GM19099 (cell line): ENCODE measurements around the gene ARNT2.

ENCODE experiments used
- POLR2A ChIP-seq: IDR thresholded peaks from 3 replicates; pipeline ENCODE4 v1.6.1; 2011; ENCODE audit warnings: low read depth; ENCODE audit not compliant: insufficient read length; ENCODE audit errors: extremely low read depth

ARNT2 gene

DNA sequence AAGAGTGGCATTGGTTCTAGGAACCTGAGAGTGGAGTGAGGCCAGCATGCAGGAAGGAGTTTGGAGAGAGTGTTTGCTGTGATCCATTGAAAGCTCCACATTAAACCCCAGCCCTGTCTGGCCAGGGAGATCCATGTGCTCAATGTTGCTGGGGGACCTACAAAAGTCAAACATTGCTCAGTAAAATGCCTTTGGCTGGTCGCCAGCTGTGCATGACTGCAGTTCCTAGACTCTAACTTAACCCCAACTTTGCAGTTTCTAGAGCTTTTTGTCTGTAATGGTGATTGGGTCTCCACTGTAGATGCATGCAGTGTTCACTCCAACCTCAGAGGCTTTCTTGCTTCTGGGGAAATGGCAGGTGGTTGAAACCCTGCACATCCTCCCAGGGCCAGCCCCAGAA, 191.2 kb downstream of the ARNT2 start:
- no peak for TF ChIP-seq POLR2A

DNA sequence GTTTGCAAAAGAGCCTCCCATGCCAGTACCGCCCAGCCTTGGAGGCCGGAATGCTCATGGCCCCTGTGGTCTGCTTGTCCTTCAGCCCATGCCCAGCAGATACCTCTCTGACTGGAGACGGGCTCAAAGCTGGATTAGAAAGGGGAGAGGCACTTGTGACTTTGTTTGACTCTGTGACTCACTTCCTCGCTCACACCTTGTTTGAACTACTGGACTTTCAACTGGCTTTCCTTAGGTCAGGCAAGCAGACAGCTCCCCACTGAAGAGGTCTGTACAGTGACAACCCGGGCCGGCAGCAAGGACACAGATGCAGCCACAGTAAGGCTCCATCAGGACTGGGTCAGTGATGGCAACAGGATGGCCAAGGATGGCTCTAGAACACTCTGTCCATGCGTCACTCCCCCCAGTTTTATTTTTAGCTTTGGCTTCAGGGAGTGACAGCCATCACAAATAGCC, 192.4 kb downstream of the ARNT2 start:
- TF ChIP-seq POLR2A, result no peak

DNA sequence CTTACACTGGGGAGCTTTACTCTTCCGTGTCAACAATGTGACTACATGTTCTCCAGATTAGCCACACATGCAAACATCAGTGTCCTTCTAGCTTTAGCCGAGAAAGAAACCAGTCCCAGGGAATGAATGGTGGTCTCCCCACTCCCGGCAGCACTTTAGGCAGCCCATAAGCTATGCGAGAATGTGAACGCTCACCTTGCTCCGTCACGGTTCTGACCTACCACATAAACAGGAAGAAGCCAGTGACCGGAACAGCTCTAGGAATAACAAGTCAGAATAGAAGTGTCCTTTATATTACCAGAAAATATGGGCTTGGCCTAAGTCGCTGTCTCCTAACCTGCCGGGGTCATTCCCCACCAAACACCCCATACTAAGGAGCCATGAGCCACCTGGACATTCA, 192.9 kb downstream of the ARNT2 start:
- TF ChIP-seq POLR2A, result no peak

DNA sequence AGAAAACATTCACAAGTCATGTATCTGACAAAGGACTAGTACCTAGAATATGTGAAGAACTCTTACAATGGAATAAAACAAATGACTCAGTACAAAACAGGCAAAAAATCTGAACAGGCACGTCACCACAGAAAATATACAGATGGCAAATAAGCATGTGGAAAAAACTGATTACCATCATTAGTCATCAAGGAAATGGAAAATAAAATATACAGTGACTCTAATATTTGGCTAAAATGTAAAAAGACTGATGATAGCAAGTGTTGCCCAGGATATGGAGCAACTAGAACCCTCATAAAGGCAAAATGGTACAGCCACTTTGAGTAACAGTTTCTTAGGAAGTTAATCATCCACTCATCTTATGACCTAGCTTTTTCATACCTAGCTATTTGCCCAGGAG, 195.2 kb downstream of the ARNT2 start:
- no peak for TF ChIP-seq POLR2A

DNA sequence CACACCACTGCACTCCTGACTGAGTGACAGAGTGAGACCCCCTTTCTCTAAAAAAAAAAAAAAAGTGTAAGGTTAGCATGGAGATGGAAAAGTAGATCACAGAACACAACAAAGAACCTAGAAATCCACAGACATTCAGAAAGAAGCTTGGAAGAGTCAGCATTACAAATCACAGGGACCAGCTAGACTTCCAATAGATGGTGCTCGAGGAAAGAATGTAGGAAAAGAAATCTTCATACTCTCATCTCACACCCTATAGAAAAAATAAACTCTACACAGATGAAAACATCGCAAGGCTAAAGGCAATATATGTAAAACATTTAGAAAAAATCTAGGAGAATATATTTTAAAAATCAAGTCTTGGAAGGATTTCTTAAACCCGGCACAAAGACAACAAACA, 196.4 kb downstream of the ARNT2 start:
- TF ChIP-seq POLR2A, result no peak

DNA sequence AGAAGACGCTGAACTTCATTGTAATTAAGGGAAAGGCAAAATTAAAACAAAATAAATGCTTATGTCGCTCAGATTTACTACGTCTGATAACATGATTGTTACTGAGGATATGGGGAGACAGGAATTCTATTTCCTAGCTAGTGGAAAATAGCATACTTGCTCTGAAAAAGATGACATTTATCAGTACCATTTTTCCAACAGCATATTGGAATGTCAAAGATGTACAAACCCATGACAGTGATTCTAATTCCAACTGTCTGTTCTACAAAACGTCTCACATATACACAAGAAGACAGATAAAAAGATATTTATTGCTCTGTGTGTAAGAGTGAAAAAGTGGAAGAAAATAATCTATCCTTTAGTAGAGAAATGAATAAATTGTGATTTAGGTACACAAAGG, 197.1 kb downstream of the ARNT2 start:
- no peak for TF ChIP-seq POLR2A

DNA sequence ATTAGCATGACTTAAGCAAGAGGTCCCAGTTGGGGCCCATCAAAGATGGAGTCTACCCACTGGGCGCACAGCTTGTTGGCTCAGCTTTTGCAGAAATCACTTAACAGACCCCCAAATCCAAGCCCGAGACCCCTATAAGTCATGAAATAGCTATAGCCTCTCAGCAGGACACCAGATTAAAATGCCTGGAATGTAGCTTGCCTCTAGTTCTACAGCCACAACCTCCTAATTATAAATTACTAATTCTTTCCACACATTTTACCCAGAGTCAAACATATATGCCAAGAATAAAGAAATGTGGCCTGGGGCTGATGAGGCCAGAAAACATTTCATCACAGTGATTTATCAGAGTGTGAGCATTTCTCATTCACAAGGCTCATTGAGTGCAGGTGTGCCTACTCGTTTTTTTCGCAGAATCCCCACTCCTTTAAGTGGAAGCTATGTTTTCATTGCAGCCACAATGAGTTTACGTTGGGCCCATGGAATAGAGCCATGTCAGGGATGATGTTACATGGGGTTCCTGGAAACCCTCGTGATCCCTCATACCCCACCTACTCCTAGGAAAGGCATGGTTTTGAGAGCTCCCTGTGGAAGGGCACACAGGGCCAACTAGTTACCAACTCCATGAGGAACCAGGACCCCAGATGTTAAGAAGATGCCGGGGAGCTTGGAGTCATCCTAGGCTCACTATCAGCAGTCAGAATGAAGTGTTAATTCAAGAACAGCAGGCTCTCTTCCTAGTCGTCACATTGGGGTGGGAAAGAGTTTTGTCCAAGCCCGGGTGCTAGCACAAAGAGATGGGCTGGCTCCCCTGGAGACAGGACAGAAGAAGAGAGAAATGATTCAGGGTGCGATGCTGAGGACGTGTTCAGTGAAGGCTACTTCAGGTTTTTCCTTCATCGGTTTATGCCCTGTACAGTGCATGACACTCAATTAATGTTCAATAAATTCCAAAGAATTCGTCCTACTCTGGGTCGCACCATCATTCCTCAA, 200.7 kb downstream of the ARNT2 start:
- no peak for TF ChIP-seq POLR2A

DNA sequence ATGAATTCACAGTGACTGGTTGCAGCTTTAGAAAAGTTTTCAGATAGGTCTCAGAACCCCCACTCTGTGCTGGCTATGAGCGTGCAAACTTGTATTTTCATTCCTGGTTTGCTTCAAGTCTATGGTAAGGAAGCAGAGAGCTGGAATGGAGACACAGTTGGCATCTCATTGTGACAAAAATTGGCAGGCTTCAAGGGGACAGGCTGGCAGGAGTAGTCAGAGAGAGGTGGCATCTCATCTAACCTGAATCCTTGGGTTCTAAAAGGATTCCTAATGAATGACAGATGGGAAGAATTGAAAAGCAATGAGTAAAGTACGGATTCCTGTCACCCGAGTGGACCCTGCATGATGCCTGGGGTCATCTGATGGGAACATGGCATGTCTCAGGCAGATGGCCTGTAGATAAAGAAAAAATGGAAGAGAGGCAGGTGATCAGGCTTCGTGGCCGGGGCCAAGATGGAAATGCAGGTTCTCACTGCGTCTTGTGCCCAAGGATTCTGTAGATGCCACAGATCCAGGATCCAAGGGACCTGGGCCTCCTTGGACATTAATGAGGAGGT, 201.5 kb downstream of the ARNT2 start:
- TF ChIP-seq POLR2A, result no peak

DNA sequence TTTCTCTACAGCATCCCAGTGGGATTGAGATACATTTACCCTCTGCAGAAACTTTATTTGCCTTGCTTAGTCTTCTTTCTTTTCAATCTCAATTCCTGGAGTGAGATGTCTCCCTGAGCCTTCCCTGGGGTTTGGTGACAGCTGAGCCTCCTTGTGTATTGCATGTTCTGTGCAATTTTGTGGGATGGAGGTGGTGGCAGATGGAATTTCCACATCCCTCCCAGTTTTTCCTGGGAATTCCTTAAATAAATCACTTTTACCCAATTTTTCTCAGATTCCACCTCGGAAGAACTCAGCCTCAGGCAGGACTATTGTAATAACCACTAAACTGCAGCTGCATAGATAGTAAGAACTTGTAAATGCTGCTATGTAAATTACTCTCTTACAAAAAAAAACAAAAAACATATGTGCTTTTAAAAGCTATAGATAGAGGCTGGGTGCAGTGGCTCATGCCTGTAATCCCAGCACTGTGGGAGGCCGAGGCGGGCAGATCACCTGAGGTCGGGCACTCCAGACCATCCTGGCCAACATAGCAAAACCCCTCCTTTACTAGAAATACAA, 202.4 kb downstream of the ARNT2 start:
- TF ChIP-seq POLR2A, result no peak

DNA sequence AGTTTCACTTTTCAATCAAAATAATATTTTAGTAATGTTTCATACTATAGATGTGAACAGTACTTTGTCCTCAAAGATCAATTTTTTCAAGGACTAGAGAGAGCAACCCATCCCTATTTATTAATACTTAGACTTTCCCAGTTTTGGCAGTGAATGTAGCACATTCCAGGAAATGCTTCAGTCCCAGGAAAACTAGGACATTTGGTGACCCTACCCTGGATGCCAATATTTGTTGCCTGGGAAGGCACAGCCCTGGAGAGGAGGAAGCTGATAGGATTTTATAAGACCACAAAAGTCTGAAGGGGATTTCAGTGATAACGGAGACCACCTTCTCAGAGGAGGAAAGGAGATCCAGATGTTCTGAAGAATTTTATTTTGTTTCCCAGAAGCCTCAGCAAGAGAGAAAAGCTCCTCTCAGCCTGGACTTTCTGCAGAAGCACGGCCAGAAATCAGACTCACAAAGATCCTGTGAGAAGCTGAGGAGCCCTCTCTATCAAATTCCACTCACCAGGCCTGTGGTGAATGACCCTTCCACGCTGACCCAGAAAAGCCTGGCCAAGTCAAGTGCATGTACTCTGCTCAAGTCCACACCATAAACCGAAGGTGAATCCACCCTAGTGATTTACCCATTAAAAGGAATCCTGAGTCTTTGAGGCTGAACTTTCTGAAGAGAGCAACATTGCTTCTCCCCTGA, 203.3 kb downstream of the ARNT2 start:
- TF ChIP-seq POLR2A, result no peak

DNA sequence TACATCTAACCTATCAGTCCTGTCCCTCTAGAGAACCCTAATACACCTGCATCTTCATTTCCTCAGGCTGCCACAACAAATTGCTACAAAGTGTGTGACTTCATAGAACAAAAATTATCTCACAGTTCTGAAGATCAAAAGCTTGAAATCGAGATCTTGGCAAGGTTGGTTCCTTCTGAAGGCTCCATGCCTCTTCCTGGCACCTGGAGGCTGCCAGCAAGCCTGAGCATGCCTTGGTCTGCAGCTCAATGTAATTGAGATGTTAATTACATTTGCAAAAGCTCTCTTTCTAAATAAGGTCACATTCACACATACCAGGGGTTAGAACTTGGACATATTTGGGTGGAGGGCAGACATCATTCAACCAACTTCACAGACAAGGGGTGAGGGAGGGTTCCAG, 204.5 kb downstream of the ARNT2 start:
- TF ChIP-seq POLR2A, result no peak

DNA sequence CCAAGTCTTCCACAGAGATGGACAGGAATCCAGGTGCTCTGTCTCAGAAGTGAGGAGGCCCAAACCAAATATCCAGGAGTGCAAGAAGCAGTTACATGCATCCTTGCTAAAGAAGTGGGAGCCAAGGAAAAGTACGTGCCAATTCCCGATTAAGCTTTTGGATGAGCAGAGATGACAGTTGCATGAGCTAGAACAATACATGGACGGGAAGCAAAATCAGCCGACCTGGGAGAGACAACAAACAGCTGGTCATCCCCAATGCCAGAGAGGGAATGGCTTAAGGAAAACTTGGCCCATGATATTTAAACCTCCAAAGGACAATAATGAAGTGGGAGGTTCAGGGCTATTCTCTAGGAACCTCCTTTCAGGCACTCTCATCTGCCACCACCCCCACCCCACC, 204.9 kb downstream of the ARNT2 start:
- TF ChIP-seq POLR2A, result no peak

DNA sequence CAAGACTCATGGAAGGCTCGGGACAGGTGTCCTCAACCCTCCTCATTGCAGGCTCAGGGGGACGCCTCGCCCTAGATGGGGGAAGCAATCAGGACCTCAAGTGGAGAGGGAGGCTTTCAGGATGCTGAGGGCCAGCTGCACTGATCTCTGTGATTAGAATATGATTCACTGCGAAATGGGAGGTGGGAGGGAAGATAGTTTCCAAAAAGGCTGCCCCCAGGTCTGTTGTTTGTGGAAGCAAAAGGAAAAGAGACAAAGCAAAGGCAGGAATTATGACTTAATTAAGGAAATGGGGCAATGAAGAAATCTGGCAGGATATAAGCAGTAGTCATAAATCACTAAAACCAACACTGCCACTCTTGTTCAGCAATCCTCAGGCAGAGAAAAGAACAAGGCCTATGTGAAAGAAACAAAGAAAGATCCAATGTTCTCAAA, 205.3 kb downstream of the ARNT2 start:
- no peak for TF ChIP-seq POLR2A

DNA sequence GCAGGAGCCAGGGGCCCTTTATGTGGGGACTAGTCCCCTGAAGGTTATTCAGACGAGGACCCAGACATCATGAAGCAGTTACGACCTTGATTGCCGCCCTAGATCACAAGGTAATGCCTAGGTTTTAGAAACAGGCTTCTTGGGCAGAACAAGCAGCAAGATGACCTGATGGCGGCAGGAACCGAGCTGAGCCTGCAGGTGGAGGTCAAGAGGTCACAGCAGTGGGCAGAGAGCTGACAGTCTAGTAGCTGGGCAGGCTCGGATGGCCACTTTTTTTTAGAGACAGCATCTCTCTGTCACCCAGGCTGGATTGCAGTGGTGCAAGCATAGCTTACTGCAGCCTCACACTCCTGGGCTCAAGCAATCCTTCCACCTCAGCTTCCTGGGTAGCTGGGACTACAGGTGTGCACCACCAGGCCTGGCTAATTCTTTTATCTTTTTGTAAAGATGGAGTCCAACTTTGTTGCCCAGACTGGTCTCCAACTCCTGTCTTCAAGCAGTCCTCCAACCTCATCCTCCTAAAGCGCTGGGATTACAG, 207.4 kb downstream of the ARNT2 start:
- TF ChIP-seq POLR2A, result no peak
